Activated CD4-positive, alpha-beta T cell treated with anti-CD3 and anti-CD28 coated beads, Interleukin-2, amount 10 ng/mL, durations not matched to agents 7 days and 5 days (primary cell): ENCODE data around the gene ARID5B. TPM values are rescaled to one million over a fixed set of nuclear protein-coding genes. Genes with fewer than 3 reads are reported as not detected.

Experiments used
- CTCF ChIA-PET: fragments of 350-600 bp; sonication (Branson Sonifier 250); formaldehyde crosslinking; loops from one replicate; lab custom pipeline; 2021; ENCODE audit warnings: antibody characterized with exemption; lab: Charles Lee
- POLR2A ChIA-PET: fragments of 350-600 bp; sonication (Branson Sonifier 250); formaldehyde crosslinking; loops from one replicate; lab custom pipeline; 2021; ENCODE audit warnings: antibody characterized with exemption; lab: Charles Lee
- DNase-seq: peaks from one replicate; pipeline ENCODE4 v3.0.0-alpha.2; 2020
- H3K27ac Mint-ChIP-seq: one replicate; pipeline ENCODE4 v1.8.0; 2021; ENCODE audit warnings: mild to moderate bottlenecking, moderate library complexity, mixed read lengths
- H3K27me3 Mint-ChIP-seq: one replicate; pipeline ENCODE4 v1.8.0; 2021; ENCODE audit warnings: mixed read lengths
- H3K36me3 Mint-ChIP-seq: one replicate; pipeline ENCODE4 v1.8.0; 2021; ENCODE audit warnings: low read depth, mixed read lengths
- H3K4me1 Mint-ChIP-seq: one replicate; pipeline ENCODE4 v1.8.0; 2021; ENCODE audit warnings: mixed read lengths
- H3K4me3 Mint-ChIP-seq: one replicate; pipeline ENCODE4 v1.8.0; 2021; ENCODE audit warnings: mild to moderate bottlenecking, moderate library complexity, mixed read lengths
- H3K9me3 Mint-ChIP-seq: one replicate; pipeline ENCODE4 v1.8.0; 2021; ENCODE audit warnings: mixed read lengths
- total RNA-seq, 2 experiments: library from RNA; stranded (reverse); gene quantifications; one replicate each; pipeline ENCODE4 v1.2.3, GENCODE V29; 2021

ARID5B gene
- total RNA-seq, 2 experiments from 2014 or later, result 41.2 to 42.9 TPM

DNA sequence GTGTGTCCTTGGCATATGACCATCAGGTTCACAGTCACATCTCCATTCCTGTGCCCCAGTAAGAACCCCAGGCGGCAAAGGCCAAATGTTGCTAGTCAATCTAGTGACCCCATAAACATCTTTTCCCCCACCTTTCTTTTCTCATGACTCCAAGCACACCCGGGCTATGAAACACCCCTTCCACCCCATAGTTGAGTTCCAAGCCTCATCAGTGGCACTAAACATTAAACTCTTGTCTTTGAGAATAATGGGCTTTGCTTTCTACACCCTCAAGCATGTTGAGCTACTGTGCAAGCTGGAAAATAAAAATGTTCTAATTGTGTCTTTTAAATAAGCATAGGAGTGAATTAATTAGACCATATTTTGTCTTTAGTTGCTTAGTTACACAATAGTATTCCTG is 9.4 kb downstream of the ARID5B start:
- H3K4me3 Mint-ChIP-seq, result no peak overlapping the region
- CTCF ChIA-PET, result no interaction called here
- H3K27me3 Mint-ChIP-seq, result no peaks in the 10 kb centered on the region
- H3K4me1 Mint-ChIP-seq, result peaks cover 63% of the 10 kb centered on the region
- POLR2A ChIA-PET, result no interaction called here
- no peak overlapping the region for H3K27ac Mint-ChIP-seq
- DNase-seq, result no peak
- H3K36me3 Mint-ChIP-seq, result peaks cover 60% of the 10 kb centered on the region
- H3K9me3 Mint-ChIP-seq, result no peaks in the 10 kb centered on the region

DNA sequence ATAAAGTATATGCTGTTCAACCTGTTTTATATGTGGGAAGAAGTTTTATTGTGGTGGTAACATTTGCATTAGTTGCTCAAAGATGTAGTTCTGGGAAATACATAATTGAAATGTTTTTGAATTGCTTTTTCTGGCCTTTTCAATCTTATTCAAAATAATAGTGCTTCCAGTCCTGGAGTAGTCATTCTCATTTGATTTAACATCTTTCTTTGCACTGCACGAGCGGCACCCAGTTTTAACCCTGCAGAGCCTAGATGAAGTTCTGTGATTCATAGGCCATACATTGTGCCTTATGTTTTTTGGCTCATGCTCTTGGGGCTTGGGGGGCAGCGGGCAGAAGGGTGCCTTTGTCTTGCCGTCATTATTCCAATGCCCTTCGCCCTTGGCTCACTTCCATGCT is 9.9 kb downstream of the ARID5B start:
- H3K27ac Mint-ChIP-seq, result no peak overlapping the region
- peaks cover 63% of the 10 kb centered on the region for H3K4me1 Mint-ChIP-seq
- peaks cover under 1% of the 10 kb centered on the region for H3K9me3 Mint-ChIP-seq
- no peak overlapping the region for H3K4me3 Mint-ChIP-seq
- no peak for DNase-seq
- ChIA-PET CTCF (no interaction called here), POLR2A (no interaction called here)
- H3K36me3 Mint-ChIP-seq, result peaks cover 62% of the 10 kb centered on the region
- H3K27me3 Mint-ChIP-seq, result no peaks in the 10 kb centered on the region

GRCh38 chr10:61912981-61913380 is 11.5 kb downstream of the ARID5B start:
- no peak overlapping the region for H3K4me3 Mint-ChIP-seq
- POLR2A ChIA-PET, result no interaction called here
- peaks cover 10% of the 10 kb centered on the region for H3K9me3 Mint-ChIP-seq
- DNase-seq, result no peak
- no peaks in the 10 kb centered on the region for H3K27me3 Mint-ChIP-seq
- H3K4me1 Mint-ChIP-seq, result peaks cover 69% of the 10 kb centered on the region
- CTCF ChIA-PET, result interaction anchor here (0.7 to 1.4 kb wide), 3 partner anchors 16 to 26 kb away, joined by 3 read pairs; no protein-coding TSS in a partner anchor
- H3K36me3 Mint-ChIP-seq, result peaks cover 73% of the 10 kb centered on the region
- no peak overlapping the region for H3K27ac Mint-ChIP-seq

DNA sequence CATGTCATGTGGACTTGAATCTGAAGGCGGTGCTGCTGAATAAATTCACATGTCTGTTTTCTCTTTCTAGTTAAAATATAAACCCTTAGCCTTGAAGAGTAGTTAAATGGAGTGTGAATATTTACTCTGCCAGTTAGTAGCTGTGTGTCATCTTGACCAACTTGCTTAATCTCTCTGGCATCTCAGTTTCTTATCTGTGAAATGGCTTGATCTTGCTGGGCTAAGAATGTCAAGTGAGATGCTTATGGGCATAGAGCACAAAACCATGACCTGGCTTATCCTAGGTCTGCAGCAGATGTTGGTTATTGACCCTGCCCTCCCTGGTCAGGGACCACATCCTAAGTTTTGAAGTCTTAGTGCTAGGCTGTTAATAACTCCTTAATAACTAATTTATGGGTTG is 16.6 kb downstream of the ARID5B start:
- DNase-seq, result no peak
- Mint-ChIP-seq H3K4me1 (peaks cover 67% of the 10 kb centered on the region), H3K36me3 (peaks cover 81% of the 10 kb centered on the region), H3K9me3 (peaks cover 18% of the 10 kb centered on the region), H3K27me3 (no peaks in the 10 kb centered on the region), H3K27ac (no peak overlapping the region), H3K4me3 (no peak overlapping the region)
- ChIA-PET CTCF (interaction anchor here (0.6 to 1.0 kb wide), 2 partner anchors 19 to 21 kb away, joined by 3 read pairs; no protein-coding TSS in a partner anchor), POLR2A (no interaction called here)

DNA sequence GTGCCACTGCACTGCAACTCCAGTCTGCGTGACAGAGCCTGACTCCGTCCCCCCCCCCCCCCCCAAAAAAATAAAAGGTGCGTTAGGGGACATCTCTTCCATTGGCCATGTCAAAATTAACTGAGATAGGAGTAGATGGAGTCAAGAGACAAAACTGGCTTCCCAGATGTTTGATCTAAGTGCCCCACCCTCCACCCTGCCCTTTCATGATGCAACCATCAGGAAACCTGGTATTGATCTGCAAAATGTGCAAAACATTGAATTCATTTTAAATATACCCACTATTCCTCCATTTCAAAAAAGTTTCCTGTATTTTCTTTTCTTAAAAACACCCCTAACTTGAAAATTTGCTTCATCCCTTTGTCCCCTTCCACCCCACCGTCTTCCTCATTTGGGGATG is 17.5 kb downstream of the ARID5B start:
- no peak overlapping the region for H3K4me3 Mint-ChIP-seq
- peaks cover 18% of the 10 kb centered on the region for H3K9me3 Mint-ChIP-seq
- no peak overlapping the region for H3K27ac Mint-ChIP-seq
- CTCF ChIA-PET, result interaction anchor here (0.6 kb wide), 1 partner anchor 22 kb away, joined by 3 read pairs; no protein-coding TSS in a partner anchor
- H3K36me3 Mint-ChIP-seq, result peaks cover 81% of the 10 kb centered on the region
- DNase-seq, result no peak
- peaks cover 69% of the 10 kb centered on the region for H3K4me1 Mint-ChIP-seq
- POLR2A ChIA-PET, result no interaction called here
- no peaks in the 10 kb centered on the region for H3K27me3 Mint-ChIP-seq

GRCh38 chr10:61919646-61920215 is 18.2 kb downstream of the ARID5B start:
- DNase-seq, result no peak
- CTCF ChIA-PET, result interaction anchor here (0.9 to 1.9 kb wide), 2 partner anchors 14 to 20 kb away, joined by 3 to 5 read pairs; no protein-coding TSS in a partner anchor
- peaks cover 70% of the 10 kb centered on the region for H3K4me1 Mint-ChIP-seq
- no peaks in the 10 kb centered on the region for H3K27me3 Mint-ChIP-seq
- H3K9me3 Mint-ChIP-seq, result peaks cover 18% of the 10 kb centered on the region
- POLR2A ChIA-PET, result no interaction called here
- peaks cover 81% of the 10 kb centered on the region for H3K36me3 Mint-ChIP-seq
- H3K4me3 Mint-ChIP-seq, result no peak overlapping the region
- peak overlapping the region; percentile 26 for H3K27ac Mint-ChIP-seq

GRCh38 chr10:61921143-61921542 is 19.6 kb downstream of the ARID5B start:
- Mint-ChIP-seq H3K36me3 (peaks cover 84% of the 10 kb centered on the region), H3K4me1 (peaks cover 64% of the 10 kb centered on the region), H3K4me3 (no peak overlapping the region), H3K9me3 (peaks cover 18% of the 10 kb centered on the region), H3K27me3 (no peaks in the 10 kb centered on the region), H3K27ac (peak overlapping the region; percentile 68)
- POLR2A ChIA-PET, result interaction anchor here (0.6 kb wide), 1 partner anchor 583 kb away, joined by 9 read pairs; no protein-coding TSS in a partner anchor
- CTCF ChIA-PET, result interaction anchor here (1.9 kb wide), 1 partner anchor 12 kb away, joined by 5 read pairs; no protein-coding TSS in a partner anchor
- DNase-seq, result no peak

DNA sequence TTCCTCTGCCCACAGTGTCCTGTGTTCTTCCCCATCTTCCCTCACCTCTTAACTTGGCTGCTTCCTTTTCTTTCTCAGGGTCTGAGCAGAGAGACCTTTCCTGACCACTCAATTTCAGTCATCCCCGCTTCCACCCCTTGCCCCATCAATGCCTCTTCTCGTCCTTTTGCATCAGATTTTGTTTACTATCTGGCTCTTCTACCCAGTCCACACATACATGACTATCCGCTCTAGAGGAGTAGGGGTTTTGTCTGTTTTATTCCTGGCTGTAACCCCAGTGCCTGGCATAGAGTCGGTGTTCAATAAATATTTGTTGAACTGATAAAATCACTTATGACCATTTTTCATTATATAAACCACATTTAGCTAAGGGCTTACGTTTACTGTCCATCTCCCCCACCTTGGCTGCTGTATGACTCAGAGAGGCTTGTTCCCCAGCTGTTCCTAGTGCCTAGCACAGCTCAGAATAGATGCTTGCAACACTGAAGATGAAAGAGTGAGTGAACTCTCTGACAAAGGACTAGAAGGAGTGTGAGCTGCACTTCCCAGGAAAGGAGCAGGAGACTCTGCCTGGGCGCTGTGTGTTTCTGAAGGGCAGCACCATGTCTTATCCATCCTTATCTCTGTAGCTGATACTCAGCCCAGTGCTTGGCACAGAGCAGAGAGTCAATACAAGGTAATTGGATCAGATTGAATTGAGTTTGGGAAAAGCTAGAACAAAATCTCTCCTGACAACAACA is 21.9 kb downstream of the ARID5B start:
- H3K36me3 Mint-ChIP-seq, result peaks cover 82% of the 10 kb centered on the region
- H3K4me1 Mint-ChIP-seq, result peaks cover 45% of the 10 kb centered on the region
- H3K27me3 Mint-ChIP-seq, result no peaks in the 10 kb centered on the region
- no peak overlapping the region for H3K4me3 Mint-ChIP-seq
- no peak for DNase-seq
- ChIA-PET CTCF (interaction anchor here (0.9 to 2.4 kb wide), 3 partner anchors 10 to 105 kb away, joined by 3 to 15 read pairs (median 3); no protein-coding TSS in a partner anchor), POLR2A (no interaction called here)
- peak overlapping the region; percentile 74 for H3K27ac Mint-ChIP-seq
- H3K9me3 Mint-ChIP-seq, result peaks cover 3% of the 10 kb centered on the region

- Mint-ChIP-seq H3K9me3 (peaks cover 2% of the 10 kb centered on the region), H3K36me3 (peaks cover 84% of the 10 kb centered on the region), H3K4me1 (peaks cover 44% of the 10 kb centered on the region), H3K27ac (no peak overlapping the region), H3K27me3 (no peaks in the 10 kb centered on the region), H3K4me3 (no peak overlapping the region)
- no peak for DNase-seq
- CTCF ChIA-PET, result interaction anchor here (0.9 to 2.4 kb wide), 3 partner anchors 9 to 104 kb away, joined by 3 to 15 read pairs (median 3); no protein-coding TSS in a partner anchor
- POLR2A ChIA-PET, result no interaction called here
Observed at GRCh38 chr10:61923950-61924274, 22.4 kb downstream of the ARID5B start.

GRCh38 chr10:61929555-61929954 is 28.1 kb downstream of the ARID5B start:
- DNase-seq, result no peak
- Mint-ChIP-seq H3K9me3 (peaks cover 11% of the 10 kb centered on the region), H3K36me3 (peaks cover 82% of the 10 kb centered on the region), H3K27ac (no peak overlapping the region), H3K27me3 (no peaks in the 10 kb centered on the region), H3K4me1 (peaks cover 53% of the 10 kb centered on the region), H3K4me3 (no peak overlapping the region)
- ChIA-PET CTCF (interaction anchor here (0.6 to 1.5 kb wide), 4 partner anchors 20 to 33 kb away, joined by 3 to 5 read pairs (median 3); no protein-coding TSS in a partner anchor), POLR2A (no interaction called here)

DNA sequence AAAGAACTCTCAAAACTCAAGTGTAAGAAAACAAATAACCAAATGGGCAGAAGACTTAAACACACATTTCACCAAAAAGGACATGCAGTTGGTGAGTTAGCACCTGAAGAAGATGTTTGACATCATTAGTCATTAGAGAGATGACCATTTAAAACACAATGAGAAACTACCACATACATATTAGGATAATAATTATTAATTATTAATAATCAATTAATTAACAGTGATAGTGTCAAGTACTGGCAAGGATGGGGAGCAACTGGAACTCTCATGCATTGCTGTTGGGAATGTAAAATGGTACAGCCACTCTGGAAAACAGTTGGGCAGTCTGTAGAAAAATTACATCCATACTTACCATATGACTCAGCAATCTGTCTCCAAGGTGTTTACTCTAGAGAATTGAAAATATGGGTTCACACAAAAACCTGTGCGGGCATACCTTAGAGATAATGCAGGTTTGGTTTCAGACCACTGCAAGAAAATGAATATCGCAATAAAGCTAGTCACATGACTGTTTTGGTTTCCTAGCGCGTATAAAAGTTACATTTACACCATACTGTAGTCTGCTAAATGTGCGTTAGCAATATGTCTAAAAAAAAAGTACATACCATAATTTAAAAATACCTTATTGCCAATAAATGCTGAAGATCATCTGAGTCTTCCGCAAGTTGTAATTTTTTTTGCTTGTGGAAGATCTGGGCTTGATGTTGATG is 30.3 kb downstream of the ARID5B start:
- no peaks in the 10 kb centered on the region for H3K27me3 Mint-ChIP-seq
- ChIA-PET CTCF (interaction anchor here (0.7 to 2.3 kb wide), 4 partner anchors 8 to 113 kb away, joined by 3 to 15 read pairs (median 3); no protein-coding TSS in a partner anchor), POLR2A (no interaction called here)
- peaks cover 11% of the 10 kb centered on the region for H3K9me3 Mint-ChIP-seq
- no peak overlapping the region for H3K27ac Mint-ChIP-seq
- peaks cover 63% of the 10 kb centered on the region for H3K4me1 Mint-ChIP-seq
- peaks cover 69% of the 10 kb centered on the region for H3K36me3 Mint-ChIP-seq
- no peak overlapping the region for H3K4me3 Mint-ChIP-seq
- no peak for DNase-seq

GRCh38 chr10:61933859-61934555 is 32.5 kb downstream of the ARID5B start:
- ChIA-PET CTCF (interaction anchor here (1.0 to 2.3 kb wide), 10 partner anchors 9 to 311 kb away, joined by 3 to 15 read pairs (median 5); no protein-coding TSS in a partner anchor), POLR2A (no interaction called here)
- H3K4me3 Mint-ChIP-seq, result peak overlapping the region; percentile 17
- H3K4me1 Mint-ChIP-seq, result peaks cover 81% of the 10 kb centered on the region
- DNase-seq, result no peak
- H3K27ac Mint-ChIP-seq, result peak overlapping the region; percentile 86
- H3K27me3 Mint-ChIP-seq, result no peaks in the 10 kb centered on the region
- H3K9me3 Mint-ChIP-seq, result peaks cover 11% of the 10 kb centered on the region
- peaks cover 66% of the 10 kb centered on the region for H3K36me3 Mint-ChIP-seq
